ENCODE measurements around the gene KLK3. TPM values are rescaled to one million over a fixed set of nuclear protein-coding genes. Genes with fewer than 3 reads are reported as not detected.

Gene KLK3
- total RNA-seq, 1 donor = not detected

DNA sequence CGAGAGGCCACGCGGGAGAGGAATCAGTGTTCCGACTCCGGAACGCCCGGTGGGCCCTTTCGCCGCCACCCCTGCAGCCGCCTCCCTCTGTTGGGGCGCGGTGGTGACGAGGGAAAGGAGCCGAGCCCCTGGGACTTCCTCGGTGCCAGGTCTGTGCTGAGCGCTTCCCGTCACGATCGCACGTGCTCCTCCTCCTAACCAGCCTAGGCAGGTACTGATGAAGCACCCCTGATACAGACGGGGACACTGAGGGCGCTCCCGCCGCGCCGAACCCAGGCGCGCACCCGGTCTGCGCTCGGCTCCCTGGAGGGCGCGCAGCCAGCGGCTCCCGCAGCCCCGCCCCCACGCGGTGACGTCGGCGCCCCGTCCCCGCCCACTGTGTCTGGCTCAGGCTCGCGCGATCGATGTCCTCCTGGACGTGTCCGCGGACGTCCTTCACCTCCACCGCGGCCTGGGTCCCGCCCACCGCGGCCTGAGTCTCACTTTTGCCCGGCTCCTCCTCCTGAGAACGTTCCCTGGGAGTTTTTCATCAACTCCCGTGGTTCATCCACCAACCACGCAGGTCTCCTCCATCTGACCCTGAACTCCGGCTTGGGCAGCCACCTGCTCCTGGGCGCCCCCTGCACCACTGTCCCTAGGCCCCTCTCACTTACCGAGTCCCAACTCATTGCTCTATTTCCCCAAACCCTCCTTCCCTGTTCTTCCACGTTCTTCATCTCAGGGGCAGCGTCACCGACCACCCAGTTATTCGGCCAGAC, 18.8 kb upstream of the KLK3 start:
- TF ChIP-seq, protein P1, sequence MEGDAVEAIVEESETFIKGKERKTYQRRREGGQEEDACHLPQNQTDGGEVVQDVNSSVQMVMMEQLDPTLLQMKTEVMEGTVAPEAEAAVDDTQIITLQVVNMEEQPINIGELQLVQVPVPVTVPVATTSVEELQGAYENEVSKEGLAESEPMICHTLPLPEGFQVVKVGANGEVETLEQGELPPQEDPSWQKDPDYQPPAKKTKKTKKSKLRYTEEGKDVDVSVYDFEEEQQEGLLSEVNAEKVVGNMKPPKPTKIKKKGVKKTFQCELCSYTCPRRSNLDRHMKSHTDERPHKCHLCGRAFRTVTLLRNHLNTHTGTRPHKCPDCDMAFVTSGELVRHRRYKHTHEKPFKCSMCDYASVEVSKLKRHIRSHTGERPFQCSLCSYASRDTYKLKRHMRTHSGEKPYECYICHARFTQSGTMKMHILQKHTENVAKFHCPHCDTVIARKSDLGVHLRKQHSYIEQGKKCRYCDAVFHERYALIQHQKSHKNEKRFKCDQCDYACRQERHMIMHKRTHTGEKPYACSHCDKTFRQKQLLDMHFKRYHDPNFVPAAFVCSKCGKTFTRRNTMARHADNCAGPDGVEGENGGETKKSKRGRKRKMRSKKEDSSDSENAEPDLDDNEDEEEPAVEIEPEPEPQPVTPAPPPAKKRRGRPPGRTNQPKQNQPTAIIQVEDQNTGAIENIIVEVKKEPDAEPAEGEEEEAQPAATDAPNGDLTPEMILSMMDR (IDR thresholded peaks at IDR 0.05; ENCODE audit: insufficient read depth, low read length) = no peak
- H3K4me3 ChIP-seq (ENCODE audit: low read depth, low read length) = peak overlapping the region; percentile 71
- peak; percentile 31 for DNase-seq (ENCODE audit: low read depth)

DNA sequence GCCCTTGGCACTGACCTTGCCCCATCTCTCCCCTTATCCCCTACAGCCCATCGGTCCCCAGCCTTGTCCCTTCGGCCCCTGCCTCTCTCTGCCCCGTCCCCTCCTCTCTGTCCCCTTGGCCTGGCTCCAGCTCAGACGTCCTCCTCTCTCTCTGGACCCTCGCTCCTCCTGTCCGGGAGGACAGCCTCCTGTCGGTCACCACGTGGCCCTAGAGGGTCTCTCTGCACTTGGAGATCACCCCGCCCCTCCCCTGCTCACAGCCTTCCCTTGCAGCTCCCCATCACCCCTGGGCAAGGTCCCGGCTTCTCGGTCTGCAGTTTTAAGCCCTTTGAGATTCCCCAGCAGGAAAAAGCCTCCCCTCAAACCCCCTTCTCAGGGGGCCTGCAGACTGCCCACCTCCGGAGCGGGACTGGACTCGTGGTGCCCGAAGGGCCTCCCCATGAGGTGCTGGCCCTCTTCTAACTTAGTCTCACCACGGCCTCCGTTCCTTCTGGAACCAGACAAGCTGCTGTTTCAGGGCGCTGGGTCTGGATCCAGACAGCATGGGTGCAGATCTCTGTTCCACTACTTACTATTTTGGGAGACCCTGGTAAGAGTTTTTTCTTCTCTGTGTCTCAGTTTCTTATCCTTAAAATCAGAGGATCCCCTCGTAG, 18.0 kb upstream of the KLK3 start:
- DNase-seq (ENCODE audit: low read depth) = no peak
- no peak overlapping the region for H3K4me3 ChIP-seq (ENCODE audit: low read depth, low read length)
- TF ChIP-seq, protein P1 (IDR thresholded peaks at IDR 0.05; ENCODE audit: insufficient read depth, low read length) = no peak

DNA sequence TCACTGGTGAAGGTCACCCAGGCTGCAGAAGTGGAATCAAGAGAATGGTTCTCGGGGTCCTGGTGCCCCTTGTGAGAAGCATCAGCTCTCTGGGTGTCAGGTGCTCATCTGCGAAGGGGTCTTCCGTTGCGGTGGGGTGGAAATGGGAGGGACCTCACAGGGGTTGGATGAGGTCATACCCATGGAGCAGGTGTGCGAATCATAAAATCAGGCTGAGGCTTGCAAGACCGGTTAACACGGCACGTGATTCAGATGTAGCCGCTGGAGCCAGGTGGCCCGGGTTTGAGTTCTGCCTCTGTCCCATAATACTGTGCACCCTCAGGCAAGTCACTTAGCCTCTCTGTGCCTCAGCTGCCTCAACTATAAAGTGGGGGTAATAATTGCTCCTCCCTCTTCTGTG, 17.4 kb upstream of the KLK3 start:
- H3K4me3 ChIP-seq (ENCODE audit: low read depth, low read length) = no peak overlapping the region
- DNase-seq (ENCODE audit: low read depth) = no peak
- TF ChIP-seq, protein P1 (IDR thresholded peaks at IDR 0.05; ENCODE audit: insufficient read depth, low read length) = no peak

DNA sequence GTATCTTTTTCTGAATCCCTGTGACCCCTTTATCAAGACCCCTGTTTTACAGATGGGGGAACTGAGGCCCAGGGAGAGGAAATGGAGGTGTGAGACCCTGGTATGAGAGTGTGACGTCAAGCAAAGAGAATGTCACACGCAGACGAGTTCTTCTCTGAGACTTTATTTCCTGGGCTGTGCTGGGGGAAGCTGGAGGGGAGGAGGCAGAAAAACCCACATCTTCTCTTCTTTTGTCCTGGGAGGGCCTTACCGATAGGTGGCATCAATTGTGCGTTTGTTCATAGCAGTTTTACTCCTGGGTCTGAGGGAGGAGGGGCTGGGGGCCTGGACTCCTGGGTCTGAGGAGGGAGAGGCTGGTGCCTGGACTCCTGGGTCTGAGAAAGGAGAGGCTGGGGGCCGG, 16.5 kb upstream of the KLK3 start:
- DNase-seq (ENCODE audit: low read depth) = no peak
- H3K4me3 ChIP-seq (ENCODE audit: low read depth, low read length) = no peak overlapping the region
- TF ChIP-seq, protein P1 (IDR thresholded peaks at IDR 0.05; ENCODE audit: insufficient read depth, low read length) = peak; percentile 17

DNA sequence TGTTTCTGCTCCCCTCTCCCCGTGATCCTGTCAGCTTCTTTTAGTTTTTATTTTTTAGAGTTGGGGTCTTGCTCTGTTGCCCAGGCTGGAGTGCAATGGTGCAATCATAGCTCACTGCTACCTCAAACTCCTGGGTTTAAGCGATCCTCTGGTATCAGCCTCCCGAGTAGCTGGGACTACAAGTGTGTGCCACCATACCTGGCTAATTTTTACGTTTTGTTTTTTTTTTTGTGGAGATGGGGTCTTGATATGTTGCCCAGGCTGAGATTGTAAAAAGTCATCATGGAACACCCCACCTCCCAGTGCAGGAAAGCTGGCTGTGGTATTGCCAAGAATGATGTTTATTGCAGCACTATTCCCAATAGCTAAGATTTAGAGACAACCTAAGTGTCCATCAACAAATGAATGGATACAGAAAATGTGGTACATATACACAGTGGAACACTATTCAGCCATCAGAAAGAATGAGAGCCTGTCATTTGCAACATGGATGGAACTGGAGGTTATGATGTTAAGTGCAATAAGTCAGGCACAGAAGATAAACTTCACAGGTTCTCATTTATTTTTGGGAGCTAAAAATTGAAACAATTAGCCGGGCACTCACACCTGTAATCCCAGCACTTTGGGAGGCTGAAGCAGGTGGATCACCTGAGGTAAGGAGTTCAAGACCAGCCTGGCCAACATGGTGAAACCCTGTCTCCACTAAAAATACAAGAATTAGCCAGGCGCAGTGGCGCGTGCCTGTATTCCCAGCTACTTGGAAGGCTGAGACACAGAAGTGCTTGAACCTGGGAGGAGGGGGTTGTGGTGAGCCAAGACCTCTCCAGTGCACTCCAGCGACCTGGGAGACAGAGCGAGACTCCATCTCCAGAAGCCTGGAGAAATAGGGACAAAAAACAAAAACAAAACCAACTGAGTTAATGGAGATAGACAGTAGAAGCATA, 14.7 kb upstream of the KLK3 start:
- TF ChIP-seq, protein P1 (IDR thresholded peaks at IDR 0.05; ENCODE audit: insufficient read depth, low read length) = no peak
- DNase-seq (ENCODE audit: low read depth) = no peak
- H3K4me3 ChIP-seq (ENCODE audit: low read depth, low read length) = no peak overlapping the region

DNA sequence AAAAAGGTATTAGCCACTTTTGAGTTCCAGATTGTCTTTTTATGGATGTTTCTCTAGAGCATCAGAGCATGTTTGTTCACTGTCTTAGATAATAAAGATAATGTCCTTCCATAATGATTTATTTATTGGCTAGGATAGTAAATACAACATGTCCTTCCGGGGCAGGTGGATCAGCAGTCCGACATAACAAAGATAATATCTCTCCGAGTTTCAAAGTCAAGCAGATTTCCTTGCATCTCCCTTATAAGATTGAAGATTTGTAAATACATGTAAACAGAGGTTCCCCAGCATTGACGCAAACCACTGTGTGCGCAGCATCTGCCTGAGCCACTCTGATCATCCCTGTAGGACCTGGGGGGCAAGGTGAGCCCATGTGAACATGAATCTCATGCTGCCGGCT, 12.6 kb upstream of the KLK3 start:
- TF ChIP-seq, protein P1 (IDR thresholded peaks at IDR 0.05; ENCODE audit: insufficient read depth, low read length) = no peak
- DNase-seq (ENCODE audit: low read depth) = no peak
- no peak overlapping the region for H3K4me3 ChIP-seq (ENCODE audit: low read depth, low read length)

Measured in fibroblast of the aortic adventitia (primary cell).